Measurements from ENCODE around the gene THSD7B. TPM values are rescaled to one million over a fixed set of nuclear protein-coding genes. Genes with fewer than 3 reads are reported as not detected.

The THSD7B gene
- total and polyA plus RNA-seq, 2 experiments from 2014 or later: 0.86 to 3.8 TPM

DNA sequence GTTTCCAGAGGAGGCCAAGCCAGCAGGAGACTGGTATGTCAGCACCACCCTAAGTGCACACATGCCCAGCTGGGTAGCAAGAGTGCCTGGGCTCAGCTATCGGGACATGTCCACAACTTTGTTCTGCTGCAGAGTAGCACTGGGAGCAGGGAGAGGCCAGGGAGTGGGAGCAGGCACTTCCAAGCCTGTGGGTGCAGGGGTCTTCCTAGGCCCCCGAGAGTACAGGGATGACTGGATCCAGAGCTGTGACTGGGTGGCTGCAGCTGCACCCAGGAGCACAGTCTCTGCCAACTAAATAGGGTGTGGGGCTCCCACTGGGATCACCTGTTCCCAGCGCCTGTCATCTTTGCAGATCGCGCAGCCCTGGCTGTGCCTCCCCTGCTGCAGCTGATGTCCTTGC, 943.0 kb downstream of the THSD7B start:
- Histone ChIP-seq H3F3A (replicated peaks; ENCODE audit: low read depth) (no peaks in the 10 kb centered on the region), H3K4me1 (ENCODE audit: insufficient read depth) (no peaks in the 10 kb centered on the region), H3K4me3 (no peak overlapping the region), H3K9me2 (ENCODE audit: insufficient read depth) (no peaks in the 10 kb centered on the region), H3K79me2 (replicated peaks; ENCODE audit: insufficient read depth) (no peaks in the 10 kb centered on the region), H2AFZ (no peak overlapping the region), H3K4me2 (no peak overlapping the region), H3K27ac (ENCODE audit: low read depth) (no peak overlapping the region), H3K27me3 (ENCODE audit: insufficient read depth) (no peaks in the 10 kb centered on the region), H3K36me3 (ENCODE audit: insufficient read depth) (no peaks in the 10 kb centered on the region), H4K20me1 (replicated peaks; ENCODE audit: insufficient read depth) (no peaks in the 10 kb centered on the region)
- H3K36me3 Mint-ChIP-seq (ENCODE audit: low read depth): peaks cover 4% of the 10 kb centered on the region; the same call in 1 of the 3 replicates
- TF ChIP-seq NANOG (IDR thresholded peaks at IDR 0.05; ENCODE audit: borderline replicate concordance): no peak
- no peak for TF ChIP-seq EZH2 (IDR thresholded peaks at IDR 0.05; ENCODE audit: low read depth, unreplicated experiment)
- TF ChIP-seq, protein P1, sequence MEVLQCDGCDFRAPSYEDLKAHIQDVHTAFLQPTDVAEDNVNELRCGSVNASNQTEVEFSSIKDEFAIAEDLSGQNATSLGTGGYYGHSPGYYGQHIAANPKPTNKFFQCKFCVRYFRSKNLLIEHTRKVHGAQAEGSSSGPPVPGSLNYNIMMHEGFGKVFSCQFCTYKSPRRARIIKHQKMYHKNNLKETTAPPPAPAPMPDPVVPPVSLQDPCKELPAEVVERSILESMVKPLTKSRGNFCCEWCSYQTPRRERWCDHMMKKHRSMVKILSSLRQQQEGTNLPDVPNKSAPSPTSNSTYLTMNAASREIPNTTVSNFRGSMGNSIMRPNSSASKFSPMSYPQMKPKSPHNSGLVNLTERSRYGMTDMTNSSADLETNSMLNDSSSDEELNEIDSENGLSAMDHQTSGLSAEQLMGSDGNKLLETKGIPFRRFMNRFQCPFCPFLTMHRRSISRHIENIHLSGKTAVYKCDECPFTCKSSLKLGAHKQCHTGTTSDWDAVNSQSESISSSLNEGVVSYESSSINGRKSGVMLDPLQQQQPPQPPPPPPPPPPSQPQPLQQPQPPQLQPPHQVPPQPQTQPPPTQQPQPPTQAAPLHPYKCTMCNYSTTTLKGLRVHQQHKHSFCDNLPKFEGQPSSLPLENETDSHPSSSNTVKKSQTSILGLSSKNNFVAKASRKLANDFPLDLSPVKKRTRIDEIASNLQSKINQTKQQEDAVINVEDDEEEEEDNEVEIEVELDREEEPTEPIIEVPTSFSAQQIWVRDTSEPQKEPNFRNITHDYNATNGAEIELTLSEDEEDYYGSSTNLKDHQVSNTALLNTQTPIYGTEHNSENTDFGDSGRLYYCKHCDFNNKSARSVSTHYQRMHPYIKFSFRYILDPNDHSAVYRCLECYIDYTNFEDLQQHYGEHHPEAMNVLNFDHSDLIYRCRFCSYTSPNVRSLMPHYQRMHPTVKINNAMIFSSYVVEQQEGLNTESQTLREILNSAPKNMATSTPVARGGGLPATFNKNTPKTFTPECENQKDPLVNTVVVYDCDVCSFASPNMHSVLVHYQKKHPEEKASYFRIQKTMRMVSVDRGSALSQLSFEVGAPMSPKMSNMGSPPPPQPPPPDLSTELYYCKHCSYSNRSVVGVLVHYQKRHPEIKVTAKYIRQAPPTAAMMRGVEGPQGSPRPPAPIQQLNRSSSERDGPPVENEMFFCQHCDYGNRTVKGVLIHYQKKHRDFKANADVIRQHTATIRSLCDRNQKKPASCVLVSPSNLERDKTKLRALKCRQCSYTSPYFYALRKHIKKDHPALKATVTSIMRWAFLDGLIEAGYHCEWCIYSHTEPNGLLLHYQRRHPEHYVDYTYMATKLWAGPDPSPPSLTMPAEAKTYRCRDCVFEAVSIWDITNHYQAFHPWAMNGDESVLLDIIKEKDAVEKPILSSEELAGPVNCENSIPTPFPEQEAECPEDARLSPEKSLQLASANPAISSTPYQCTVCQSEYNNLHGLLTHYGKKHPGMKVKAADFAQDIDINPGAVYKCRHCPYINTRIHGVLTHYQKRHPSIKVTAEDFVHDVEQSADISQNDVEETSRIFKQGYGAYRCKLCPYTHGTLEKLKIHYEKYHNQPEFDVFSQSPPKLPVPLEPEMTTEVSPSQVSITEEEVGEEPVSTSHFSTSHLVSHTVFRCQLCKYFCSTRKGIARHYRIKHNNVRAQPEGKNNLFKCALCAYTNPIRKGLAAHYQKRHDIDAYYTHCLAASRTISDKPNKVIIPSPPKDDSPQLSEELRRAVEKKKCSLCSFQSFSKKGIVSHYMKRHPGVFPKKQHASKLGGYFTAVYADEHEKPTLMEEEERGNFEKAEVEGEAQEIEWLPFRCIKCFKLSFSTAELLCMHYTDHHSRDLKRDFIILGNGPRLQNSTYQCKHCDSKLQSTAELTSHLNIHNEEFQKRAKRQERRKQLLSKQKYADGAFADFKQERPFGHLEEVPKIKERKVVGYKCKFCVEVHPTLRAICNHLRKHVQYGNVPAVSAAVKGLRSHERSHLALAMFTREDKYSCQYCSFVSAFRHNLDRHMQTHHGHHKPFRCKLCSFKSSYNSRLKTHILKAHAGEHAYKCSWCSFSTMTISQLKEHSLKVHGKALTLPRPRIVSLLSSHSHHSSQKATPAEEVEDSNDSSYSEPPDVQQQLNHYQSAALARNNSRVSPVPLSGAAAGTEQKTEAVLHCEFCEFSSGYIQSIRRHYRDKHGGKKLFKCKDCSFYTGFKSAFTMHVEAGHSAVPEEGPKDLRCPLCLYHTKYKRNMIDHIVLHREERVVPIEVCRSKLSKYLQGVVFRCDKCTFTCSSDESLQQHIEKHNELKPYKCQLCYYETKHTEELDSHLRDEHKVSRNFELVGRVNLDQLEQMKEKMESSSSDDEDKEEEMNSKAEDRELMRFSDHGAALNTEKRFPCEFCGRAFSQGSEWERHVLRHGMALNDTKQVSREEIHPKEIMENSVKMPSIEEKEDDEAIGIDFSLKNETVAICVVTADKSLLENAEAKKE (CRISPR knock-in tag; IDR thresholded peaks at IDR 0.05): no peak
- TF ChIP-seq STAT1 (IDR thresholded peaks at IDR 0.05; ENCODE audit: unreplicated experiment): no peak
- no peak for TF ChIP-seq EZH2phosphoT487 (IDR thresholded peaks at IDR 0.05; ENCODE audit: unreplicated experiment)
- TF ChIP-seq, protein P2, sequence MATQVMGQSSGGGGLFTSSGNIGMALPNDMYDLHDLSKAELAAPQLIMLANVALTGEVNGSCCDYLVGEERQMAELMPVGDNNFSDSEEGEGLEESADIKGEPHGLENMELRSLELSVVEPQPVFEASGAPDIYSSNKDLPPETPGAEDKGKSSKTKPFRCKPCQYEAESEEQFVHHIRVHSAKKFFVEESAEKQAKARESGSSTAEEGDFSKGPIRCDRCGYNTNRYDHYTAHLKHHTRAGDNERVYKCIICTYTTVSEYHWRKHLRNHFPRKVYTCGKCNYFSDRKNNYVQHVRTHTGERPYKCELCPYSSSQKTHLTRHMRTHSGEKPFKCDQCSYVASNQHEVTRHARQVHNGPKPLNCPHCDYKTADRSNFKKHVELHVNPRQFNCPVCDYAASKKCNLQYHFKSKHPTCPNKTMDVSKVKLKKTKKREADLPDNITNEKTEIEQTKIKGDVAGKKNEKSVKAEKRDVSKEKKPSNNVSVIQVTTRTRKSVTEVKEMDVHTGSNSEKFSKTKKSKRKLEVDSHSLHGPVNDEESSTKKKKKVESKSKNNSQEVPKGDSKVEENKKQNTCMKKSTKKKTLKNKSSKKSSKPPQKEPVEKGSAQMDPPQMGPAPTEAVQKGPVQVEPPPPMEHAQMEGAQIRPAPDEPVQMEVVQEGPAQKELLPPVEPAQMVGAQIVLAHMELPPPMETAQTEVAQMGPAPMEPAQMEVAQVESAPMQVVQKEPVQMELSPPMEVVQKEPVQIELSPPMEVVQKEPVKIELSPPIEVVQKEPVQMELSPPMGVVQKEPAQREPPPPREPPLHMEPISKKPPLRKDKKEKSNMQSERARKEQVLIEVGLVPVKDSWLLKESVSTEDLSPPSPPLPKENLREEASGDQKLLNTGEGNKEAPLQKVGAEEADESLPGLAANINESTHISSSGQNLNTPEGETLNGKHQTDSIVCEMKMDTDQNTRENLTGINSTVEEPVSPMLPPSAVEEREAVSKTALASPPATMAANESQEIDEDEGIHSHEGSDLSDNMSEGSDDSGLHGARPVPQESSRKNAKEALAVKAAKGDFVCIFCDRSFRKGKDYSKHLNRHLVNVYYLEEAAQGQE (IDR thresholded peaks at IDR 0.05; ENCODE audit: unreplicated experiment): no peak
- TF ChIP-seq JUNB (IDR thresholded peaks at IDR 0.05; ENCODE audit: unreplicated experiment): no peak
- no peak for TF ChIP-seq POLR2AphosphoS5 (IDR thresholded peaks at IDR 0.05; ENCODE audit: low read depth)
- no peak overlapping the region for H3K4me3 Mint-ChIP-seq
- H3K4me1 Mint-ChIP-seq: no peaks in the 10 kb centered on the region
- no peaks in the 10 kb centered on the region for H3K27me3 Mint-ChIP-seq (ENCODE audit: insufficient read depth, low read depth, poor library complexity)
- DNase-seq (ENCODE audit: low spot score) (no peak), ATAC-seq (no peak)
- no peak overlapping the region for H3K27ac Mint-ChIP-seq
- peaks cover 8% of the 10 kb centered on the region; the same call in 2 of the 3 replicates for H3K9me3 Mint-ChIP-seq
